ENCODE data around the gene DMAC2.
"Not testable (repeated sequence)": the region's sequence is repeated elsewhere in the genome, so short reads cannot be mapped to it uniquely, and the experiment has no call there.

Gene DMAC2

DNA sequence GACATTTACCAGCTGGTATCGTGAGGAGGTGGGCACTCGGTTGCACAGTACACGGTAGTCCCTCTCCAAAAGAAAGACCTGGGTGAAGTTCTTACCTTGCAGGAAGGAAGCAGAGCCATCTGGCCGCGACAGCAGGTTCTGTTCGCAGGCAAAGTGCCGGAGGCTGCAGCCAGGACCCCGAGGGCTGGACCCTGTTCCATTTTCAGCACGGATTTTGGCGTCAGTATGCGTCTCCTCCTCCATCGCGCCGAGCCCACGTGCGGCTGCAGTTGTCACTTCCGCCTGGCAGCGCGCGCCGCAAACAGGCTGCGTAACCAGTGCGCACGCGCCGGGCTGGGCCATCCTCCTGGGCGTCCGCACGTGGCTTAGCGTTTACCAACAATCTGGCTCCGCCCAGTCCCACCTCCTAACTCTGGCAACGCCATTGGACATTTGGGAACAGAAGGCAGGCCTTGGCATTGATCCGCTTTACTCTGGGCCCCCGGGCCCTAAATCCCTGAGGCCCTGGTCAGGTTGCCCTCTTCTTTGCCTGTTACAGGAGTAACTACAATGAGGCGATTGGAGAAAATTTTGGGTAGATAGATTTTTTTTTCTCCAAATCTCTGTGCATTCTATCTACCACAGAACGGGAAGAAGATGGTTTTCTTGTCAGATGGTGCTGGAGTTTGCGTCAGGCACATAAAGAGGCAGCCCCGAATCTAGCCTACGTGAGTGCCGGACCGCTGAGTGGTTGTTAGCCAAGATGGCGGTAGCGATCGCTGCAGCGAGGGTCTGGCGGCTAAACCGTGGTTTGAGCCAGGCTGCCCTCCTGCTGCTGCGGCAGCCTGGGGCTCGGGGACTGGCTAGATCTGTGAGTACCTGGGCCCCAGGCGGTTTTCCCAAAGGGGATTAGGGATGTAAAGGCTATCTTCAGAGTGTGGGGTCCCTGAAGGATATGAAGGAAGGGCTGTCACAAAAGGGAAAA is 42.3 kb downstream of the DMAC2 start, which contains the start of the genes BCKDHA and EXOSC5:
Gene BCKDHA (plus strand): TSS at position 733 of the 964 bp plus-strand sequence. CDS start 10 bp downstream, at position 743.
Gene EXOSC5 (minus strand): TSS at position 274 of the 964 bp plus-strand sequence. CDS start 31 bp downstream, at position 243.
- peak; percentile 99 for DNase-seq

DNA sequence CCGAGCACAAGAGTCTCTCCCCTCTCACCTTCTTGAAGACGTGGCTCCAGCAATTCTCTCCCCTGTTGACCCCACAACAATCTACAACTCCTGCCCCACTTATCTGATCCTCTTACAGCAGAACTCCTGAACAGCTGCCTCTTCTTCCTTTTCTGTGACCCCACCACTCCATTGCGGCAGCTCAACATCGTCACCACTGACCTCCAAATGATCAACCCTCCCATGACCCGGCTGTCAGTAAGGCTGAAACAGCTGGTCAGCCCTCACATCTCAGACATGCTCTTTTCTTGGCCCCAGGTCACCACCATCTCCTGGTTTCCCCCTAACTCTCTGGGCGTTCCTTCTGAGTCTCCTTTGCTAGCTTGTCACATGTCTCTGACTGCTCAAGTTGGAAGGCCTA is 44.4 kb downstream of the DMAC2 start:
- no peak for DNase-seq

DNA sequence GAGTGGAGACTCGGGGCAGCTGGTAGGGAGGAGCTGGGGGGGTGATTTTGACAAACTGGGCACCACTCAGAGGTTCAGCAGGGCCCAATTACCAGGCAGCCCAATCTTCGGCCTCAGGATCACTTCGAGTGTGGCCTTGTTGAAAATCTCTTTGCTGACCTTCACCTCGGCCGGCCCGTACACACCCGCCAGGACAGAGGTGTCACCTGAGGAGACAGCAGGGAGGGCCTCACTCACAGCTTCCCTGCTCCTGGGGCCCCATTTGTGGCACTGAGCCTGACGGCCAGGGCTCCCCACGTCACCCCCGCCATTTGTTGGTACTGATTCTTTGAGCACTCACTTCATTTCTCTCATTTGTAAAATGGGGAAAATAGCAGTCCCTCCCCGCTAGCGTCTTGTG is 46.9 kb downstream of the DMAC2 start:
- DNase-seq, result no peak

DNA sequence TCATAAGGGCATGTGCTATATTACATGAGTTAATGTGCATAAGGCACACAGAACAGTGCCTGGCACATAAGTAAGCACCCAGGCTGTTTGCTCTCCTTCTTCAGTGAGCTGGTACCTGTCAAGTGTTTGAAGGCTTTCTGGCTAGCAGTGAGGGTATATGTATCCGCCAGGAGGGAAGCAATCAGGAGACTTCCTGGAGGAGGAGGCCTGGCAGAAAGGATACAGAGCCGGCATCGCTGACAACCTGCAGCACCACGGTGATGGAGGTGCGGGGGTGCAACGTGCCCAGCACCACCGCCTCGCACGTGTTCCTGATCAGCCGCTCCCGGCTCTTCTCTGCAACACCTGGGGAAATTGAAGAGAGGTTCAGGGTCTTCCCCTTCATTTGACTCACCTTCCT is 48.1 kb downstream of the DMAC2 start:
- DNase-seq, result no peak

DNA sequence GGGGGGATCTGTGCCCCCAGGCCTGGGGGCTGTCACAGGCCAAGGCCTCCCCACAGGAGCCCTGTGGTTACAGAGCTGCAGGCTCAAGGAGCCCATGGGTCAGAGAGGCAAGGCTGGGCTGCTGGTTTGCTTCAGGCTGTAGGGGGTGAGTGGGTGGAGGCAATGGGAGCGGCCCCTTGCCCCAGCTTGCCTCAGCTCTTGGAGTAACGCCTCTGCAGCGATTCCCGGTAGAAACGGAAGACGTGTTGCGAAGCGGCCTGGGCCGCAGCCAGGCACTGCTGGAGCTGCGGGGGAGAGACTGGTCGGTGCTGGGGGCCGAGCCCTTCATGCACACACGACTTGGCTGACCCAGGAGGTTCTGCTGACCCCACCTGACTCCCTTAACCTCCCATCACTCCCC is 53.3 kb downstream of the DMAC2 start:
- DNase-seq, result no peak

DNA sequence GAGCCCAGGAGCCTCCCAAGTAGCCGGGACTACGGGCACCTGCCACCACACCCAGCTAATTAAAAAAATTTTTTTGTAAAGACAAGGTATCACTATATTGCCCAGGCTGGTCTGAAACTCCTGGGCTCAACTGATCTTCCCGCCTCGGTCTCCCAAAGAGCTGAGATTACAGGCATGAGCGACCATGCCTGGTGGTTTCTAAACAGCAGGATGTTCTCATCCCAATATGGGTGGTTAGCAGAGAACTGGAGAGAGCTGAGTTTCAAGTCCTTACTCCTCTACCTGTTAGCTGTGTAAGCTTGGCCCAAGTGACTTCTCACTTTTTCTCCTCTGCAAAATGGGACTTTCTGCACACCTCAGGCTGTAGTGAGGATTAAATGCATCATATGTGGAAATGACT is 55.4 kb downstream of the DMAC2 start:
- DNase-seq, result no peak

DNA sequence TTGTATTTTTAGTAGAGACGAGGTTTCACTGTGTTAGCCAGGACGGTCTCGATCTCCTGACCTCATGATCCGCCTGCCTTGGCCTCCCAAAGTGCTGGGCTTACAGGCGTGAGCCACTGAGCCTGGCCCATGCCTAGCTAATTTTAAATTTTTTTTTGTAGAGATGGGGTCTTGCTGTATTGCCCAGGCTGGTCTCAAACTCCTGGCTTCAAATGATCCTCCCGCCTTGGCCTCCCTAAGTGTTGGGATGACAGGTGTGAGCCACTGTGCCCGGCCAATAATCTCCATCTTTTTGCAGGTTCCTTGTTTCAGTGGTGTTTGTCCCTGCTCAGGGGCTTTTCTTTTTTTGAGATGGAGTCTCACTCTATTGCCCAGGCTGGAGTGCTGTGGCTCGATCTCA is 58.2 kb downstream of the DMAC2 start:
- not testable (repeated sequence) for DNase-seq
